ENCODE results near the gene ACSM2A.
"Not testable (repeated sequence)": the region's sequence is repeated elsewhere in the genome, so short reads cannot be mapped to it uniquely, and the experiment has no call there.

ACSM2A gene, protein sequence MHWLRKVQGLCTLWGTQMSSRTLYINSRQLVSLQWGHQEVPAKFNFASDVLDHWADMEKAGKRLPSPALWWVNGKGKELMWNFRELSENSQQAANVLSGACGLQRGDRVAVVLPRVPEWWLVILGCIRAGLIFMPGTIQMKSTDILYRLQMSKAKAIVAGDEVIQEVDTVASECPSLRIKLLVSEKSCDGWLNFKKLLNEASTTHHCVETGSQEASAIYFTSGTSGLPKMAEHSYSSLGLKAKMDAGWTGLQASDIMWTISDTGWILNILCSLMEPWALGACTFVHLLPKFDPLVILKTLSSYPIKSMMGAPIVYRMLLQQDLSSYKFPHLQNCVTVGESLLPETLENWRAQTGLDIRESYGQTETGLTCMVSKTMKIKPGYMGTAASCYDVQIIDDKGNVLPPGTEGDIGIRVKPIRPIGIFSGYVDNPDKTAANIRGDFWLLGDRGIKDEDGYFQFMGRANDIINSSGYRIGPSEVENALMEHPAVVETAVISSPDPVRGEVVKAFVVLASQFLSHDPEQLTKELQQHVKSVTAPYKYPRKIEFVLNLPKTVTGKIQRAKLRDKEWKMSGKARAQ

DNA sequence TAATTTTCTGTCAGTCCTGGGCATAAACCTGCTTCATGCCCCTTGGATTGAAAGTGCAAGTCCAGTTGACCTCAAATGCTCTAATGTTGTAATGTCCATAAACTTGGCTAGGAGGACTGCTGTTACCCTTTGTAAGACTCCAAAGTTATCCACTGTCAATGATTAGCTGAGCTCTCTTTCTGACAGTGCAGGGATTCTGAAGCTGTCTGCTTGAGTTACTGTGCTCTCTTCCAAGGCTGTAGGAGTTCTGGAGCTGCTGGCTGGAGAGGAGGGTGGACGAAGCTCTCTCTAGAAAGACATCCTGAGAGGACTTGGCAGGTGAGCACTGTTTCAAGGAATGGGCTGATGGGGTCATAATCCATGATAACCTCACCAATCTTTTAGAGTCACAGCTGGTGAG, at the start of gene ACSM2A:
Gene ACSM2A, plus strand, starts transcription at position 158 of the 400 bp plus-strand sequence. CDS start 8,594 bp downstream, outside the sequence.
- not testable (repeated sequence) for DNase-seq

DNA sequence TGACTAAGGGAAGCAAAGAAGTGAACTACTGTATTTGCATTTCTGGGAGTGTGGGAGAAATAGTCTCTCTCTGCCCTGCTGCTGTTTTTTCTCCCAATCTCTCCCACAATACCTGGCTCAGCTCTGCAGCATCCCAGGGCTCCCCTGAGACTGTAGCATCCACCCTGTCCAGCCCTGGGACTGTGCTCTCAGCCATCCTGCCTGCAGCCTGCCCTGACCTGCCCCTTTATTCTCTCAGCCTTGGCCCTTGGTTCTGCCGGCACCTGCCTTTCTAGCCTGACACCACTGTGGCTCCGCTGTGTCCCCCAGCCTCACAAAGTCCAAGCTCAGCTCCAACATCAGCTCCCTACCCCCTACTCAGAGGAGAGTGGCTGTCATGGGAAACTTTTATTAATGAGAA, 48.7 kb upstream of the ACSM2A start:
- no peak for DNase-seq

DNA sequence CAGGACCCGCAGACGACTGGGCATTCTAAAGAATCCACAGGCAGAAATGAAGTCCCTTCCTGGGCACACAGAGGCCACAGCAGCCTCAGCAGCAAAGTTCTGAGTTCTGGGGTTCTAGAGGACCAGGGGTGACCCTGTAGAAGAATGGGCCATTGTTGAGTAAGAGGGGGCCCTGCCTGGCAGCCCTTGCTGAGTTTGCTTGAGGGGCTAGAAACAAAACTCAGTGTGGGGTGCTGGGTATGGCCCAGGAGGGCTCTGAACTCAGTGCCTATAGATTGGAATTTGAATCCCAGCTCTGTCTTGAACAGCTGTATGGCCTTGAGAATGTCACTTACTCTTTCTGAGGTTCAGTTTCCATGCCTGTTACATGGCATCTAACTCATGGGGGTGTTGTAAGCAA, 46.7 kb upstream of the ACSM2A start, which contains the start of gene PDILT:
Gene PDILT, minus strand, starts transcription at position 101 of the 400 bp plus-strand sequence. CDS start 5,437 bp downstream, outside the sequence.
- DNase-seq = no peak

DNA sequence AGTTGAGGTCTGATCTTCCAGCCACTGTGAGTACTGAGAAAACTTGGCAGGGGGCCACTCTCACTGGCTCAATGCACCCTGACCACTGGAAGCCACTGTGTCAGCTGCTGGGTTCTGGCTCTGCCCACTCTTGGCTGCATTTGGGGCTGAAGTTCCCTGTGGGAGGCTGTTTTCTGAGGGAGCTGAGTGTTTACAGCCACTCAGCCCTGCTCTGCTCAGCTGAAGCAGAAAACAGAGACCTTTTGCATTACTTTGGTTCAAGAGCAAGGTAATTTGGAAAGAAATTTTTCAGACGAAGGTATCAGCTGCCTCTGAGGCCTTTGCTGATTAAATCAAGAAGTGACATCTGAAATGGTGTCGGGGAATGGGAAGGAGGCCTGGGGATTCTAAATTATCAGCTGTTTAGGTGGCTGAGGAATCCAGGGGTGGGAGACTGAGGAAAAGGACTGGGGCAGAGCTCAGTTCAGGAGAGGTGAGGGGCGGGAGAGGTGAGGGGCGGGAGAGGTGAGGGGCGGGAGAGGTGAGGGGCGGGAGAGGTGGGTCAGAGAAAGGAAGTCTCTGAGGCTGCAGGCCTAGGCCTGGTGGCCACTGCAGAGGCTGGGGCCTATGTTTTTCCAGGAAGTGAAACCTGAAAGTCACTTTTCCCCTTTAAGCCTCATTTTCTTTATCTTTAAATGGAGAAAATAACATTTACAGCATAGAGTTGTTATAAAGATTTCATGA, 41.8 kb upstream of the ACSM2A start, which contains the start of gene ACSM5:
Gene ACSM5, plus strand, starts transcription at position 137 of the 723 bp plus-strand sequence. CDS start 1,951 bp downstream, outside the sequence.
- DNase-seq = no peak

DNA sequence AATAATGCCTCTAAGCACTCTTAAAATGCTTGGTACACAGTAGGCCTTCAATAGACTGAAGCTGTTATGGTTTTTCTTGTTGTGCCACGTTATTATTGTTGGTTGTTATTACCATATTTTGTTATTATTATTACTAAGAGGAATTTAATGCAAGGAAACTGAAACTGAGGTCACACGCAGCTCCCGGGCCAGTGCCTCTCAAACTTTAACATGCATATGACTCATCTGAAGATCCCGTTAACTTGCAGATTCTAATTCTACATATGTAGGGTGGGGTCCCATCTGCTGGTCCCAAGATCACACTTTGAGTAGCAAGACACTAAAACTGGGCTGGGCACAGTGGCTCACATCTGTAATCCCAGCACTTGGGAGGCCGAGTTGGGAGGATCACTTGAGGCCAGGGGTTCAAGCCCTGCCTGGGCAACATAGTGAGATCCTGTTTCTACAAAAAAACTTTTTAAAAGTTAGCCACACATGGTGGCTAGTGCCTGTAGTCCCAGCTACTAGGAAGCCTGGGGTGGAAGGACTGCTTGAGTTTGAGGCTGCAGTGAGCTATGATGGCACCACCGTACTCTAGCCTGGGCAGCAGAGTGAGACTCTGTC, 41.1 kb upstream of the ACSM2A start:
- DNase-seq = no peak

DNA sequence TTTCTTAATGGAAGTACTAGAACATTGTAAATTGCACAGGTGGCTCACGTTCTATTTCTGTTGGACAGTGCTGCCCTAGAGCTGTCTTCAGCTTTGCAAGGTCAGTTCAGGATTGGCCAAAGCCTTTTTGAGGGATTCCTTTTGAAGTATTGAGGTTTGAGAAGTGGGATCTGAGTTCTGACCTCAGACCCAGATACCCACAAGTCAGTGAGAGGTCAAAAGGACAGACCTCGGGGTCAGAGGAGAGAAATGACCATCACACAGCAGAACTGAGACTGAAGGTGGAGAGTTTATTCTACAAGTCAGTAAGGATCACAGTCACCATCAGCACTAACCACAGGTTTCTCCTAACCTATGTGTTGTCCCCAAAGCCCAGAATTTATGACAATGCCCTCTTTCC, 40.3 kb upstream of the ACSM2A start:
- no peak for DNase-seq

DNA sequence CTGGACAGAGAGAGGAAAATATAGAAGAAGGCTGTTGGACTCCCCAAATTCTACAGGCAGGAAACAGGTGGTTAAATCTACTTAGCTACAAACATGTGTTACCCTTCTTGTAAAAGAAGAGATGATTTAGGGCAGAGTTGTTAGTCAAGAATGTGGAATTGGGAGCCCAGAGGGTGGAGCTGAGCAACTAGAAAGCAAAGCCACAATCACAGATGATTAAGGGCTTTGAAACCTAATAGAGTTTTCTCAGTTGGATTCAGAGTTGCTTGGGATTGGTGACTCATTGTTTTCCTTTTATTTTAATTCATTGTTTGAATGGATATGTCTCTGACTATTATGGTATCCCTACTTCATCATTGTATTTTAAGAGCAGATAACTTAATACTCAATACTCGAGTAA, 35.8 kb upstream of the ACSM2A start:
- DNase-seq = no peak

DNA sequence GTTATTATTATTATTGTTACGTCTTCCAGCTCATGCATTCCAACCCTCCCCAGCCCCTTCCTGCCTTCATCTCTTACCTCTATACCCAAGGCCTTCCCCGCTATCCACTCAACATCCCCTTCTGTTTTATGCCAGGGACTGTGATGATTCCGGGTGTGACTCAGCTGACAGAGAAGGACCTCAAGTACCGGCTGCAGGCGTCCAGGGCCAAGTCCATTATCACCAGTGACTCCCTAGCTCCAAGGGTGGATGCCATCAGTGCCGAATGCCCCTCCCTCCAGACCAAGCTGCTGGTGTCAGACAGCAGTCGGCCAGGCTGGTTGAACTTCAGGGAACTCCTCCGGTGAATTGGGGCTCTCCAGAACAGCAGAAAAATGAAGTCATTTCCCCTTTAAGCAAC, 32.2 kb upstream of the ACSM2A start:
- DNase-seq = not testable (repeated sequence)

DNA sequence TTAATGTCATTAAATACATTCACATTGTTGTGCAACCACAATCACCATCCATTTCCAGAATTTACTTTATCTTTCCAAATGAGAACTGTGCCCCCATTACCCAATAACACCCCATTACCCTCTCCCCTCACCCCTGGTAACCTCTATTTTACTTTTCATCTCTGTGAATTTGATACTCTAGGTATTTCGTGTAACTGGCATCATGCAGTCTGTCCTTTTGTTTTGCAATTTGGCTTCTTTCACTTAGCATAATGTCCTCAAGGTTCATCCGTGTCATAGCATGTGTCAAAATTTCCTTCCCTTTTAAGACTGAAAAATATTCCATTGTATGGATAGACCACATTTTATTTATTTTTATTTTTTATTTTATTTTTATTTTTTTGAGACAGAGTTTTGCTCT, 29.6 kb upstream of the ACSM2A start:
- not testable (repeated sequence) for DNase-seq

DNA sequence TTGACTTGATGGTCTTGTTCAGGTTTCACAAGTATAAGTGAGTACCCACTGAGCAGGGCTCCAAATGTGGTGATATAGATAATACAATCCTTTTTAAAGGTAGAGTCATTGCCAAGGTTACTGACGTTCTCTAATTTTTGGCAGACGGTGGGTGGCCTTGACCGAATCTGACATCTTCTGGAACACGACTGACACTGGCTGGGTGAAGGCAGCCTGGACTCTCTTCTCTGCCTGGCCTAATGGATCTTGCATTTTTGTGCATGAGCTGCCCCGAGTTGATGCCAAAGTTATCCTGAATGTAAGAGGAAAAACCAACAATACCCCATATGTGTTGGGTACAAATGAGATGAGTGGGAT, 27.6 kb upstream of the ACSM2A start:
- not testable (repeated sequence) for DNase-seq

DNA sequence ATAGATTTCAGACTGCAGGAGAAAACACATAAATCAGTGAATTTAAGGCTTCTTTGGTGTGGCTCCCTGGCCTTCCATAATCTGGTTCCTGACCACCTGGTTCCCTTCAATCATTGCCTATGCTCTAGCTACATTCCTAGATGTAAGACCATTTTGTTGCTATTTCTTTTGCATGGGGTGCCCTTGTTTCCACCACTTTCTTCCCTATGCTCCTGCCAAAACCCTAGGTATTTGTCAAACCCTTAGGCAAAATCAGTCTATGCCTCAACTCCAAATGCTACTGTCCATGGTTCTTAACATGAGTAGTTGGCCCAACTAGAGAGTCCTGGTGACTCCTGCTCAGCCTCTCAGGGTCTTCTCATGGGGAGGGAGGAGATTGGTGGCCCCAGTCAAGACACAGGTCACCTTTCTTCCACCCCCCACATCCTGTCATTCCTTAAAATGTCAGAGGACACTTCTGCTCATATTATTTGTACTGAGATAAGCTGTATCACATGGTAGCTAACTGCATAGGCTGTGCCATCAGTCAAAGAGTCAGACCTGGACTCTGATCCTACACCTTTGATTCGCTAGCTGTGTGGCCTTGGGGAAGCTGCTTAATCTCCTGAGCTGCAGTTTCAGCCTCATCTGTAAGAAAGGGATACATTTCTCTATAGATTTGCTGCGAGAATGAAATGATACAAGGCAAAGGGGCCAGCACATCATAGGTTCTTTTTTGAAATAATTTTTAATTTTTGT, 27.0 kb upstream of the ACSM2A start:
- DNase-seq = no peak

DNA sequence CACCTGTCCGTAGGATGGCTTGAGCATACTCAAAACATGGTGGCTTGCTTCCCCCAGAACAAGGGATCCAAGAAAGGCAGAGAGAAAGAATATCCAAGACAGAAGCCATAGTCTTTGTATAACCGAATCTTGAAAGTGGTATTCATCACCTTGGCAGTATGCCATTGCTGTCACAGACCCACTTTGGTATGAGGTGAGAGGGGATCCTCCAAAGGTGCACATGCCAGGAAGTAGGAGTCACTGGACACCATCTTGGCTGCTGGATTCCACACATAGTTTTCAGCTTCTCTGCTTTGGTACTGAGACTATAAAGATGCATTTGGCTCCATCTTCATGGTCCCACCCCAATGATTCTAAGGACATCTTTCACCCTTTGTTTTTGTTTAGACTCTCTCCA, 23.9 kb upstream of the ACSM2A start:
- not testable (repeated sequence) for DNase-seq

DNA sequence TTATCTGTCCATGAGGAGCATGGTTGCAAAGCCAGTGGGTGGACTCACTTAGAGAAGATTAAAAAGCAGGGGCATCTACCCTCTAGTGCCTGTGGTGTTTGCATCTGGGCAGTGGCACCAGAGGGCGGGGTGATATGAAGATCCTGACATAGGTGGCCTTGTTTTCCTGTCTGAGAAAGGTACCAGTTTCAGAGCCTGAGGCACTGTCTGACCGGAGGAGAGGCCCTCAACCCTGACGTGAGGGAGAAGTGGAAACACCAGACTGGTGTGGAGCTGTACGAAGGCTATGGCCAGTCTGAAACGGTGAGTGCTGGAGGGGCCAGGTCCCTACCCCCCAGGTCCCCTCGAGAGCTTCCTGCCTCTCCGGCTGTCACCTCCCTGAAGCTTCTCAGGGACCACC, 21.8 kb upstream of the ACSM2A start:
- not testable (repeated sequence) for DNase-seq

DNA sequence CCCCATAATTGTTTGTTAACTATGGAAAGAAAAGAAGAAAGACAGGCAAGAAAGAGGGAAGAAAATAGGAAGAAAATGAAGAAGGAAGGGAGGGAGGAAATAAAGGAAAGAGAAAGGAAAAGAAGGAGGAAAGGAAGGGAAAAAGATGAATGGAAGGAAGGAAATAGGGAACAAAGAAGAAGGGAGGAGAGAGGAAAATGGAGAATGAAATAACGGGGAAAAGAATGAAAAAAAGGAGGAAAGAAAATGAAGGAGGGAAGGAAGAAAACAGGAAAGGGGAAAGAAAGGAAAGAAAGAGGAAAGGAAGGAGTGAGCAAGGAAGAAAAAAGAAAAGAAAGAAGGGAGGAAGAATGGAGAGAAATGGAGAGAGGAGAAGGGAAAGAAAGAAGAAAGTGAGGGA, 20.8 kb upstream of the ACSM2A start:
- DNase-seq = not testable (repeated sequence)

DNA sequence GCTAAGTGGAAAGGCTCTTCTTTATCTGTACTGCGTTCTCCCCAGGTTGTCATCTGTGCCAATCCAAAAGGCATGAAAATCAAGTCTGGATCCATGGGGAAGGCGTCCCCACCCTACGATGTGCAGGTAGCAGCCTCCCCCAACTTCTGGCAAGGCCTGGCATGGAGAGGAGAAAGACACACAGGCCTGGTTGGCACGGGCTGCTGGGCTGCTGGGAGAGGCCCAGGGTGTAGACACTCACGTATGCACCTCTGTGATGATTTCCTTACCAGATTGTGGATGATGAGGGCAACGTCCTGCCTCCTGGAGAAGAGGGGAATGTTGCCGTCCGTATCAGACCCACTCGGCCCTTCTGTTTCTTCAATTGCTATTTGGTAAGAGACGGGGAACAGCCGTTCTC, 20.4 kb upstream of the ACSM2A start:
- no peak for DNase-seq

DNA sequence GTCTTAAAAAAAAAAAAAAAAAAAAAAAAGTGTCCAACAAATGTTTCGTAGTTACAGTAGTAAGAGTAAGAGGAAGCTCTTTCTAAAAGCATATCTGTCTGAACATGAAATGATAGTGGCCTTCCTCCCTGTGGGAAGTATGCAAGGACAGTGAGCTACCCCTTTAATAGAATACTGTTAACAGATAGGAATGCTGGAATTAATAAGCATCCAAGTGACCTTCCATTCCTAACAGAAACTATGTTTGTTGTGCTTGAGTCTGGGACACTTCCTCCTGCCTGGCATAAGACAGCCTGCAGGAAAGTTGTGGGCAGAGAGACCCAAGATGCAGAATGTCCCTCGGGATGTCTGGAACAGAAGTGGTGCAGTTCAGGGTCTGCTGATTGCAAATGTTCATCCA, 12.4 kb upstream of the ACSM2A start:
- not testable (repeated sequence) for DNase-seq

DNA sequence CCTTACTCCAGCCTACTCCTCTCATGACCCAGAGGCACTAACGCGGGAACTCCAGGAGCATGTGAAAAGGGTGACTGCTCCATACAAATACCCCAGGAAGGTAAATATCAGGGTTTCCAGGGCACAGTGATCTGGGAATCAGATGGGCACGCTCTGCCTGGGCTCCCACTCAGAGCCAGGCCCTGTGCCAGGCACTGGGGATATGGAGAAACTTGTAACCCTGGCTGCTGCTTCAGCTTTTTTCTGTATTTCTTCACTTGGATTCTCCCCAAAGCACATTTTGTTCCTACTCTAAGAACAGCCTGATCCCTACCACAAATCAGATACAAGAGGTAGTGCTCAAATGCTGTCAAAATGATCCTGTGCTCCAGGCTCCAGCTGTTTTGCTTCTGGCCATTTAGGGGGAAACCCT, 11.5 kb upstream of the ACSM2A start:
- DNase-seq = not testable (repeated sequence)

DNA sequence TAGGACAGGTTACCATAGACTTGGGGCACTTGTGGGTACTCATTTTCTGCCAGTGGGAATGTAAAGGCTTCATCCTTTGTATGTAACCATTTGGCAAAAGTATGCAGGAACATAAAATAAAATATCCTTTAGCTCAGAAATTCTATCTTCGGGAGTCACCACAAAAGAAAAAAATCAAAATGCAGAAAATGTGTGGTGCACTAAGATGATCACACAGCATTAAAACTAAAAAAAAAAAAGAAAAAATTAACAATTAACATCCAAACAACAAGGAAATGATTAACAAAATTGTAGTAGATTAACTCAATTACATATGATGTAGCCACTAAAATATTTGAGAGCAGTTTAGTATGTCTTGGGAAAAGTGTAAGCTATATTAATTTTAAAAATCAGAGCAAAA, 10.6 kb upstream of the ACSM2A start:
- DNase-seq = not testable (repeated sequence)

DNA sequence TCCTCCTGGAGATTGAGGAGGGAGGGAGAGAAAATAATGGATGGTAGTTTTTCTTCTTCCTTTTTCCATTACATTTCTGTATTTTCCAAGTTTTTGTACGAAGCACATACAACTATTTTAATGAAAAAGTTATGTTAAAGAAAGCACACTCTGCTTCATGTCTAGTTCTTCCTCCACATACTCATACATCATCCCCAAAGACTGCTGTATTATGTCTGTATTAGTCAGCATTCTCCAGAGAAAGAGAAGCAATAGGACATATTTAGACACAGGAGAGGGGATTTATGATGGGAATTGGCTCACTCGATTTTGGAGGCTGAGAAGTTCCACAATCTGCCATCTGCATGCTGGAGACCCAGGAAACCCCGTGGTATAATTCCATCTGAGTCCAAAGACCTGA, 10.1 kb upstream of the ACSM2A start:
- DNase-seq = no peak

DNA sequence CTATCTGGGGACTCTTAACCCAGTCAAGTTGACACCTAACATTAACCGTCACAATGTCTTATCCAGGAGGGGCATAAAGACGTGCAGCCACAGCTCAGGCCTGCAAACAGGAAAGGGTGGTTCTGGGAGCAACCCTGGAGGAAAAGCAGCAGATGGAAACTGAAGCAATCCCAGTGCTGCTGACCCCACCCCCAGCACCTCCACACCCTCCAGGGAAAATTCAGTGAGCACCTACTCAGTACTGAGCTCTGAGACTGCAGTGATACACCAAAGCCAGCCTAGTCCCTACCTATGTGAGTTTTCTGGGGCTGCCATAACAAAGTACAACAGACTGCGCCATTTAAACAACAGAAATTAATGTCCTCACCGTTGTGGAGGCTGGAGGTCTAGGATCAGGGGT, 9.5 kb upstream of the ACSM2A start:
- not testable (repeated sequence) for DNase-seq

DNA sequence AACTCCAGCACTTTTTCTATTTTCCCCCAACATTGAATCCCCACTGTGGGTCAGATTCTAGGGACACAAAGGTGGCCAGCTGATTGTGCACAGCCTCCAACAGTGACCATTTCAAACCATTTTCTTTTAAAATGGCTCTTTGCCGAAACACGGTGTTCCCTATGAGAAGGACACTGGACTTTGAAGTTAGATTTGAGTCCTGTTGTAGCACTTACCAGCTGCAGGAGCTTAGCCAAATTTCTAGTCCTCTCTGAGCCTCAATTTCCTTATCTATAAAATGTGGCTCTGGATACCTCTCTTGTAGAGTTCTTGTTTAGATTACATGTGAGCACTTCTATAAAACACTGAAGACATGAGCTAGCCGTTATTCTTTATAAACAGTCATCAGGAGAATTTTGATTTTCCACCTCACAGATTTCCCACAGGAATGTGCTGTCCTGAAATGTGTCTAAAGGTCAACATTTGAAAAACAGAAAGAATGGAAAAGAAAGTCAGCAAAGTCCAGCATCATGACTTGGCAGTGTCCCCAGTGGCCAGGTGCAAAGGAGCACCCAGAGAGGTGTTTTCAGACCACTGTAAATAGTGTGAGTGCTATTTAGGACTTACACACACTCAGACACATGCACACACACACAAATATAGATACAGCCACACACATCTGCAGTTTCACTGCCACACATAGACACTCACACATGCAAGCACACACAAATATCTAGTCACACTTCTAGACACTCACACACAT, 4.5 kb upstream of the ACSM2A start:
- not testable (repeated sequence) for DNase-seq

DNA sequence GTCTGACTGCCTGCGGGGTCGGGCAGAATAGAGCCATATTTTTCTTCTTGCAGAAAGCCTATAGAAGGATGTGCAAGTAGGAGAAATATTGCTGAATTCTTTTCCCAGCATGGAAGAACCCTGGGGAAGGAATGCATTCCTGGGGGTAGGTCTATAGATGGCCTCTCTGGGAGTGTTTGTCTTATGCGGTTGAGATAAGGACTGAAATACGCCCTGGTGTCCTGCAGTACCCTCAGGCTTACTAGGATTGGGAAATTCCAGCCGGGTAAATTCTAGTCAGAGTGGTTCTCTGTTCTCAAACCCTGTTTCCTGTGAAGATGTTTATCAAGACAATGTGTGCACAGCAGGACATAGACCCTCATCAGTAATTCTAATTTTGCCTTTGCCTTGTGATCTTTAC, 2.3 kb downstream of the ACSM2A start:
- not testable (repeated sequence) for DNase-seq
